HG02973 (cell line): Measurements from ENCODE around the gene ADAMTS2.
"Not testable (repeated sequence)": the region's sequence is repeated elsewhere in the genome, so short reads cannot be mapped to it uniquely, and the experiment has no call there.

Experiments
- ATAC-seq: cut with Tn5 transposase; IDR thresholded peaks from one replicate; pipeline ENCODE4 v1.9.1; 2021; ENCODE audit warnings: moderate library complexity; ENCODE audit not compliant: unreplicated experiment

Gene ADAMTS2

DNA sequence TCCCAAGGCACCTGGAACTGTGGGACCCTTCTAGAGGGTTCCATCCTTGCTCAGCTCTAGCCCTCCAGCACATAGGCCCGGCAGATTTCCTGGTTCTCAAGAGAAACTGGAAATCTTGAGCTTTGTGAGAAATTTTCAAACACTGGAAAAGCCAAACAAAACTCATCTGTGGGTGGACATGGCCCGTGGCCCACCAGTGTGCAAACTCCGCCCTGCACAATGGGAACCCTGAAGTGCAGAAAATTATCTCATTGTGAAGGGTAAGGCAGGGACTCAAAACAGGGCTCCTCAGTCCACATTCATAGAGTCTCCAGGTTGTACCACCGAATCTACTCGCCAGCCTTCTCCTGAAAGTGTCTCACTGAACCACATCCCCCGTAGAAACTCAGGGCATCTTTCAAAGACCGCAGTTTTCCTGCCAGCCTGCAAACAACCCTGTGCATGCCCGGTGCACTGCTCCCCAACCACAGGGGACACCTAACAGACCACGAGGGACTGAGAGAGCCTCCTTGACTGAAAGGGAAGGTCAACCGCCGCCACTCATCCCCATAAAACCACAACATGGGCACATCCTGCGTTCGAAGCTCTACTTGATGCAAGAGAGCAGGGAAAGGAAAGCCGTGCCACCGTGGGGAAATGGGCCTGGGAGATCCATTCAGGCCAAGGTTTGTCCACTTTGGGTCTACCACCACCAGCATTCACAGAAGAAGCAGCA, 18.1 kb downstream of the ADAMTS2 start:
- no peak for ATAC-seq

GRCh38 chr5:179326122-179326927, 18.9 kb downstream of the ADAMTS2 start:
- no peak for ATAC-seq

DNA sequence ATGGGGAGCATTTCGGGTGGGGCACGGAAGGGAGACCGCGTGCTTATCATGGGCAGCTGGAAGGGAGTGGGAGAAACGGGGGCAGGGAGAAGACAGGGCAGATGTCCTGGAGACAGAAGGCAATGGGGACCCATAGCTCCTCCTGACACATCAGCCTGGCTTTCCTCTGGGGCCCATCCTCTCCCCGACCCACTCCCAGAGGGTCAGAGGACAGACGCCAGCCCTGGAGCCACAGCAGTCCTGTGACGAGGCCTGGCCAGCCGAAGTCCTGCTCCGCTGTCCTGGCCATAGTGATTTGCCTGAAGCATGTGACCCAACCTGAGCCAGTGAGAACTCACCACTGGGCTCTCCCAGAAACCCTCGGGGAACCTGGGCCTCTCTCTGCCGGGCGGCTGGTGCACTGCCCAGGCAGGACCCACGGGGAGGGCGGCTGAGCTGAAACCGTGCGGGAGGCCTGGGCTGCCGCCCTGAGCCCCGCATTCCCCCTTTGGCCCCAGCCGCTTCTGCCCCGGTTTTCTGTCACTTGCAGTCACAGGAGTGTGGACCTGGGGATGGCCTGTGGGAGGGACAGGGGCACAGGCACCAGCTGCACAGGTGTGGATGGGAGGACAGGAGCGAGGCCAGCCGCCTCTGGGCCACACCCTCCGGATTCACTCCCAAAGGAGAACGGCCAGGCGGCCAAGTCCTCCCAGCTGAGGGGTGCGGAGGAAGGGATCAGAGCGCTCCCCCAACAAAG, 19.8 kb downstream of the ADAMTS2 start:
- no peak for ATAC-seq

- ATAC-seq: no peak
Measured at GRCh38 chr5:179324760-179325295, 20.4 kb downstream of the ADAMTS2 start.

DNA sequence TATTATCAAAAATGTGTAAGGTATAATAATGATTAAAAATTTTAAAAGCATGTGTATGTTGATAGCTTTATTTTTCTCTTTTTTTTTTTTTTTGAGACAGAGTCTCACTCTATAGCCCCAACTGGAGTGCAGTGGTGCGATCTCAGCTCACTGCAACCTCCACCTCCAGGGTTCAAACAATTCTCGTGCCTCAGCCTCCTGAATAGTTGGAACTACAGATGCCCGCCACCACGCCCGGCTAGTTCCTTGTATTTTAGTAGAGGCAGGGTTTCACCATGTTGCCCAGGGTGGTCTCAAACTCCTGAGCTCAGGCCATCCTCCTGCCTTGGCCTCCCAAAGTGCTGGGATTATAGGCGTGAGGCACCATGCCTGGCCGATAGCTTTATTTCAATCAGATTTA, 20.9 kb downstream of the ADAMTS2 start:
- ATAC-seq: not testable (repeated sequence)

GRCh38 chr5:179323026-179323870, 22.0 kb downstream of the ADAMTS2 start:
- no peak for ATAC-seq

DNA sequence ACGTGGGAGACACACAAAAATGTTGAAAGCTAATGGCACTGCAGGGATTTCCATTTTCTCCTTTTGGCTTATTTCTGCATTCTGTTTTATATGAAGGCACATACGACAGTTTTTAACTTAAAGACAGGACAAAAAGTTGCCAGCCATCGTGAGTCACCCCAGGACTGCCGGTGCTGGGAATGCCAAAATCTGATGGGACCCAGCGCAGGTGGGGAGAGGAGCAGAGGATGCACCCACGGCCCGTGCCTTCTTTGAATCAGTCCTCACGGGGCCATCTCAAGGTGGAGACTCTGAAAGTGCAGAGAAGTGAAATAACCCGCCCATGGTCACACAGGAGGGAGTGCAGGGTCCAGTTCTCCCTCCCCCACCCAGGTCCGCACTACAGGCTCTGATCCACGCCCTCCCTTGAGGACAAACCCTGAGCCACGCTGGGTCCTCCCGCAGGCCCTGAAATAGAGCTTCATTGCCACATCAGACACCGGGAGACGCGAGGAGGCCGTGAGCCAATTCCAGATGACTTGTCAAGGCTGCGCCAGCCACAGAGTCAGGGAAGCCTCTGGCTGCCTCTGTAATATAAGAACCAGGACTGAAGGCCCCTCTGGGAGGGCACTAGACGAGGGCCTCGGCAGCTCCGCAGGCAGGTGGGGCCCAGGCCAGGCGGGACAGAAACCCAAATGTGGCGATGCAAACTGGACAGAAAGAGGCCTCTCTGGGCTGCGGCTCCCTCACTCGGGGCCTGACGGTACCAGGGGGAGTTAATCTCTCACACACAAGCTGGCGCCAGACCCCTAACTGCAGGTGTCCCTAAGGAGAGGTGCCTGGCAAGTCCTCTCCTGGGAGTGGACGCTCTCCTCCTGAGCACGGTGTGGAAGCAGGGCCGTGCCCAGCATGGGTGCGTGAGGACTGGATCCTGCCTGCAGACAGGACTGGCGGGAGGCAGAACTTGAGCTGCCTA, 22.9 kb downstream of the ADAMTS2 start:
- no peak for ATAC-seq

GRCh38 chr5:179321206-179321987, 23.9 kb downstream of the ADAMTS2 start:
- ATAC-seq: no peak

DNA sequence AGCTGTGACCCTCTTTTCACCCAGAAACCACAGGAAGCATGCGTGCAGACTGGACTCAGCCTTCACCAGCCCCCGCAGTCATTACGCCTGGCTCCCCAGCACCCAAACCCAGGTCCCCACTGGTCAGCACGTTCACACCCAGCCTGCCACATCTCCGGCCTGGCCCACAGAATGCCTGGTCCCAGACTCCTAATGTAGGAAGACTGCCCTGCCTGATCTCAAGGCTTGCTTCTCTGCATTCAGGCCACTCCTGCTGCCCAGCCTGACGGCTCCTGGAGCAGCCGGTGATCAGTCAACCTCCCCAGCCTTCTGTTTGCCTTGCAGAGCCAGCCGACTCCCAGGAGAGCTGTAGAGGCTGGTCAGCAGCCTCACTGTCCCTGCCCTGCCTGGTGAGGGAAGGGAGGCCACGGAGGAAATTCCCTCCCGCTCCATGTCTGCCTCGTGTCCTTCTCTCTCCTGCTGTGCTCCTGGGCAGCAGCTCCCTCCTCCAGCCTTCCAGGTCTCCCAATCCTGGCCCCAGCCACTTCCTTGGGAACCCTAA, 25.4 kb downstream of the ADAMTS2 start:
- ATAC-seq: no peak

GRCh38 chr5:179319123-179319522, 26.1 kb downstream of the ADAMTS2 start:
- no peak for ATAC-seq

DNA sequence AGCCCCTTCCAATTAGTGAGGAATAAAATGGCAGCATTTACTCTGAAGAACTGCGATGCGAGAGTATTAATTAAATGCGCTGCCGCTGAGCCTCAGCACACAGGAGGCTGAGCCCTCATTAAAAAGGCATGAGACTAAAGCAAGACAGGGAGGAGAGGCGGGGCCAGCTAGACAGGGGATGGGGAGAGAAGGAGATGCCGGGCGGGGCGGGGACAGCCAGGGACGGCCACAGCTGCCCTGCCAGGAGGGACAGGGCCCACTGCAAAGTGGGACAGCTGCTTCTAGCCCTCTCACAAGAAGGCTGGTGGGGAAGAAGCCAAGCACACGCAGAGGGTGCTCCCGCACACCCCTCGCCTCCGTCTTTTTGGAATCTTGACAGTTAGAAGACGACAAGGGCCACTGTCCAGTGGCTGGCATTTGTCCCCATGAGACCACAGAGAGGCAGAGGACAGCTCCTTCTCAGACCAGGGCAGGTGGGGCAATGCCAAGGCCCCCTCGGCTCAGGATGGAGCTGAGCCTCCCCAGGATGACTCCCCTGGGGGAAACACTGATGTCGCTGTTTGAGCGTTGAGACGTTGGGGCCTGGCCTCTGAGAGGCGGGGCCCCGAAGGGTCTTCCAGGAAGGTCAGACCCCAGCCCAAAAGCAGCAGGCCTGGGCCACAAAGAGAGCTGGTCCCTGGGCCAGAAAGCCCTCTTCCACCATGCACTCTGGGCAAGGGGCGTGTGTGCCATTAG, 26.9 kb downstream of the ADAMTS2 start:
- no peak for ATAC-seq

GRCh38 chr5:179317411-179318220, 27.6 kb downstream of the ADAMTS2 start:
- no peak for ATAC-seq

DNA sequence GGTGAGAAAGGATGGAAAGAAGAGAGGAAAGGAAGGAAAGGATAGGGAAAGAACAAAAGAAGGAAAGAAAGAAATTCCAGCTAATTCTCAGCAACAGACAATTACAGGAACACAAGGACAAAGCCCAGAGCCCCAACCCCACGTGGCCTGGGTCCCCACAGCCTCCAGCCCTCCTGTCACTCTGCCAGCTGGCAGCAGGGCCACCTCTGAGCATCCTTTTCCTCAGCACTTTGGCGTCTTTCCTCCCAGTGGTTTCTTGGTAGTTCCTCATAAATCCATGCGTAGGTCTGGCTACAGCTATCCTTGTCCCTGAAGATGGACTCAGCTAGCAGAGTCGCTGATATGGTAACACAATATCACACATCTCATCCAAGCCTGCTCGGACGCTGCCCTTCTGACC, 28.3 kb downstream of the ADAMTS2 start:
- ATAC-seq: no peak

DNA sequence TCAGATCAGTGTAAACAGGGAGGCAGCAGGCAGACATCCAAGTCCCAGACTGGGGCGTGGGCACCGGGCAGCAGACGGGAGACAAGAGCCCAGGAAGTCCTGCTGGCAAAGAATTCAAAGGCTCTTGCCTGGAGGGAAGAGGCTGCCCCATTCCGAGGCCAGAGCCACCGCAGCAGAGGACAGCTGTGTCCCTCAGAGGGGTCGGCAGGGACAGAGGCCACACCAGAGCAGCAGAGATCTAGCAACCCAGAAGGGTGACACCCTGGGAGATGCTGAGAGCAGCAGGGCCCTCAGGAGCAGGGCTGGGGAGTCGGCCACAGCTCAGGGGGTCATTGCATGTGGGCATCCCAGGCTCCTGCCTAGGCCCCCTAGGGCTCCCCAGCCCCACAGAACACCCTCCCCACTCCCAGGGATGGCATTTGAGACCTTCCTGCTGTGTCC, 29.1 kb downstream of the ADAMTS2 start:
- no peak for ATAC-seq

DNA sequence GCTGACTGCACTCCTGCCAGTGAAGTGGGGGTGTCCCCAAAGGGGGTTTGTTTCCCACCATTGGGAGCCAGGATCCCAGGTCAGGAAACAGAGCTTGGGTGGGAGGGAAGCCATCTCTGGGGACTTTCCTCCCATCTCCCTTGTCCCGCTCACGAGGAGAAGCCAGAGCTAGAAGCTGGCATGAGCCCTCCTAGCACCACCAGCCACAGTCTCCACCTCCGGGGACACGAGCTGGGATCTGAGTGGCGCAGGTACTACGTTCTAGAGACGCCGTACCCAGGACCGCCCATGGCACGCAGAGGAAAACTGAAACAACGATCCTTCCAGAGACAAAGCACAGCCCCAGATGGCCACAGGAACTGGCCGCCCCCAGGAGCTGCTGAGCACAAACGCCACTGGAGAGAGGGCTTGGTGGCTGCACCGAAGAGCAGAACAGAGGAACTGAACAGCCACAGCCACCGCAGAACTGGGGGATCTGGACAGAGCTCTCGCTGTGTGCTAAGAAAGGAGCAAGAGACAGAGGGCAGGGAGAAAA, 29.8 kb downstream of the ADAMTS2 start:
- ATAC-seq: no peak

DNA sequence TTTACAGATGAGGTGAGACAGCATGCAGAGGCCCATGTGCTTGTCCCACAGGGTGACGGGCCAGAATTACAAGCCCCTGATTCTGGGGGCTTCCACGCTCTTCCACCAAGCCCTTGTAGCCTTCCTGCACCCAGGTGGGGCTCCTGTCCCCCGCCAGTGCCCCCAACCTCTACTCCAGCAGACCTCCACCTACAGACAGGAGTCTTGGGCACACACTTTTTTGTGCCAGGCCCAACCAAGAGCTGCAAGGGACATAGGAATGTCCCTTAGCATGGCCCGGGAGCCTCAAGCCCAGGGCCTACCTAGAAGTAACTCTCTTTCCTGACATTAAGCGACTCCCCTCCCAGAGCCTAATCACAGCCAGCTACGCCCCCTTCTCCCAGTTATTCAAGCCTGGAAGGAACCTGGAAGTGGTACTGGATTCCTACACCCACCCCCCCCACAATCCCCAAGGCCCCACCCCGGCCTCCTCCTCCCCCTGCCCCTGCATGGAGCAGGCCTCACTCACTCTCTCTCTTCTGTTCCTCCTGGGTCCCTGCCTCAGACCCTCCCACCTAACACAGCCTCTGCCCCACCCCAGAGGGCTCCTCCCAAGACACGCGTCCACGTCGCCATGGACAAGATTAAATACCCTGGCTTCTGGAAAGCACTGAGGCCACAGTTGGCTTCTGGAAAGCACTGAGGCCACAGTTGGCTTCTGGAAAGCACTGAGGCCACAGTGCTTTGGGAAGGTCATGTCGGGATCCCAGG, 30.5 kb downstream of the ADAMTS2 start:
- no peak for ATAC-seq
